Stimulated activated naive CD8-positive, alpha-beta T cell treated with anti-CD3 and anti-CD28 coated beads, Interleukin-15, Interleukin-2, amounts not matched to agents 100 ng/mL and 50 ng/mL, for 24 hours (primary cell): ENCODE measurements around the gene FSTL4.
"Not testable (repeated sequence)": the region's sequence is repeated elsewhere in the genome, so short reads cannot be mapped to it uniquely, and the experiment has no call there.

ENCODE experiments used
- H3K27ac Mint-ChIP-seq: one replicate; pipeline ENCODE4 v1.8.0; 2021; ENCODE audit warnings: mild to moderate bottlenecking, mixed read lengths
- H3K27me3 Mint-ChIP-seq: one replicate; pipeline ENCODE4 v1.8.0; 2021; ENCODE audit warnings: mixed read lengths
- H3K36me3 Mint-ChIP-seq: one replicate; pipeline ENCODE4 v1.8.0; 2021; ENCODE audit warnings: low read depth, mixed read lengths
- H3K4me1 Mint-ChIP-seq: one replicate; pipeline ENCODE4 v1.8.0; 2021; ENCODE audit warnings: low read depth, mixed read lengths
- H3K4me3 Mint-ChIP-seq: one replicate; pipeline ENCODE4 v1.8.0; 2021; ENCODE audit warnings: mild to moderate bottlenecking, mixed read lengths
- H3K9me3 Mint-ChIP-seq: one replicate; pipeline ENCODE4 v1.8.0; 2021; ENCODE audit warnings: mixed read lengths

FSTL4 gene

GRCh38 chr5:133405275-133406034 lies 206.9 kb downstream of the FSTL4 start:
- no peak overlapping the region for H3K27ac Mint-ChIP-seq
- no peaks in the 10 kb centered on the region for H3K36me3 Mint-ChIP-seq
- no peaks in the 10 kb centered on the region for H3K4me1 Mint-ChIP-seq

DNA sequence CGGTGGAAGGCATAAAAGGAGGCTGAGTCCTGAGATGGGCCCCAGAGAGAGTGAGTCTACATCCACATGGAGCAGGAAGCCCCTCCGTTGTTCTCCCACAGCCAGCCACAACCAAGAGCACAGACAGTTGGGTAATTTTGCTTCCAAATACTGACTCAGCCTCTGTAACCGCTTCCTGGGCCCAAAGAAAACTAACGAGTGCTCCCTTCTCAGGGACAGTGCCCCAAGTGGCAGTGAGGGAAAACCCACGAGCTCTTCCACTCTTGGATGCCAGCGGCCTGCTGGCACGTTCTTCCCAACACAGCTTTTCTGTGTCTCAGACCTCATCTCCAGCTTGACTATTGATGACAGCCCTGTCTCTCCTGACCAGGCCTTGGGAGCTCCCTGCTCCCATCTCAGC lies 207.6 kb downstream of the FSTL4 start:
- Mint-ChIP-seq H3K36me3 (no peaks in the 10 kb centered on the region), H3K4me1 (peaks cover 5% of the 10 kb centered on the region), H3K27me3 (peaks cover 5% of the 10 kb centered on the region), H3K9me3 (no peaks in the 10 kb centered on the region), H3K27ac (no peak overlapping the region), H3K4me3 (no peak overlapping the region)

More at GRCh38 chr5:133405275-133406034, 206.9 kb downstream of the FSTL4 start:
- Mint-ChIP-seq H3K4me3 (no peak overlapping the region), H3K27me3 (peaks cover 11% of the 10 kb centered on the region), H3K9me3 (no peaks in the 10 kb centered on the region)

GRCh38 chr5:133403741-133404364 lies 208.5 kb downstream of the FSTL4 start:
- Mint-ChIP-seq H3K4me1 (peaks cover 13% of the 10 kb centered on the region), H3K27me3 (peaks cover 5% of the 10 kb centered on the region), H3K27ac (no peak overlapping the region), H3K4me3 (no peak overlapping the region), H3K36me3 (no peaks in the 10 kb centered on the region), H3K9me3 (no peaks in the 10 kb centered on the region)

- no peak overlapping the region for H3K27ac Mint-ChIP-seq
Observed at GRCh38 chr5:133402775-133403174, 209.6 kb downstream of the FSTL4 start.

DNA sequence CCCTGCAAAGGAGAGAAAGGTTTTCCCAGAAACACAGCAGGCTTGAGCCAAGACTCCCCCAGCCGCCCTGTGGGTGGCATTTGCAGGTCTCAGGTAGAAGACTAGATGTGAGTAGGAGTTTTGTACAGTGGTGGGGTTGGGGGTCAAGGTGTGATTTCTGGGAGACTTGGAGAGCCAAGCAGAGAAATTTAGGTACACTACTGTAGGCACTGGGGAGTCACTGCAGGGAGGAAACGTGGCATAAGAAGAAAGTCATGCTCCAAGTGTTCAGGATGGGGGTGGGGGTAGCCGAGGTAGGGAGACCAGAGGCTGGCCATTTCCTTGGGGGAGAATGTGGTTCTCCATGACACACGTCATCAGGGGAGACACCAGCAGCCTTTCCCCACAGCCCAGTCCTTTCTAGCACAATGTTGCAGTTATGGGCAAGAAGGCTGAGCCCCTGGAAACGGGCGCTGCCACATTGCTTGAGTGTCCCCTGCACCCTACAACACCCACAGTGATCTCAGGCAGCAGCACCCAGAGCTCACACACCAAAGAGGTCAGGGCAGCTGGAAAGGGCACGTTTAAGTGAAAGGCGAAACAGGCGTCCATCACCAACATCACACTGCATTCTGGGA lies 210.5 kb downstream of the FSTL4 start:
- no peaks in the 10 kb centered on the region for H3K9me3 Mint-ChIP-seq
- no peak overlapping the region for H3K27ac Mint-ChIP-seq
- H3K4me1 Mint-ChIP-seq = peaks cover 33% of the 10 kb centered on the region
- no peaks in the 10 kb centered on the region for H3K36me3 Mint-ChIP-seq
- peaks cover 5% of the 10 kb centered on the region for H3K27me3 Mint-ChIP-seq
- no peak overlapping the region for H3K4me3 Mint-ChIP-seq

More at GRCh38 chr5:133402775-133403174, 209.6 kb downstream of the FSTL4 start:
- Mint-ChIP-seq H3K4me3 (no peak overlapping the region), H3K4me1 (peaks cover 24% of the 10 kb centered on the region), H3K9me3 (no peaks in the 10 kb centered on the region), H3K27me3 (peaks cover 5% of the 10 kb centered on the region), H3K36me3 (no peaks in the 10 kb centered on the region)

GRCh38 chr5:133400831-133401351 lies 211.4 kb downstream of the FSTL4 start:
- H3K36me3 Mint-ChIP-seq = no peaks in the 10 kb centered on the region

GRCh38 chr5:133400120-133400519 lies 212.2 kb downstream of the FSTL4 start:
- Mint-ChIP-seq H3K9me3 (peaks cover 6% of the 10 kb centered on the region), H3K4me3 (no peak overlapping the region), H3K27ac (peak overlapping the region; percentile 5)

More at GRCh38 chr5:133400831-133401351, 211.4 kb downstream of the FSTL4 start:
- no peak overlapping the region for H3K4me3 Mint-ChIP-seq
- no peak overlapping the region for H3K27ac Mint-ChIP-seq
- H3K27me3 Mint-ChIP-seq = peaks cover 5% of the 10 kb centered on the region
- no peaks in the 10 kb centered on the region for H3K9me3 Mint-ChIP-seq
- H3K4me1 Mint-ChIP-seq = peaks cover 43% of the 10 kb centered on the region

GRCh38 chr5:133399247-133399891 lies 213.0 kb downstream of the FSTL4 start:
- Mint-ChIP-seq H3K4me3 (no peak overlapping the region), H3K27me3 (peaks cover 8% of the 10 kb centered on the region), H3K36me3 (peaks cover 7% of the 10 kb centered on the region), H3K9me3 (peaks cover 7% of the 10 kb centered on the region), H3K4me1 (peaks cover 47% of the 10 kb centered on the region), H3K27ac (no peak overlapping the region)

More at GRCh38 chr5:133400120-133400519, 212.2 kb downstream of the FSTL4 start:
- Mint-ChIP-seq H3K4me1 (peaks cover 47% of the 10 kb centered on the region), H3K36me3 (peaks cover 6% of the 10 kb centered on the region), H3K27me3 (peaks cover 8% of the 10 kb centered on the region)

GRCh38 chr5:133398646-133399101 lies 213.7 kb downstream of the FSTL4 start:
- H3K4me1 Mint-ChIP-seq = peaks cover 47% of the 10 kb centered on the region
- H3K36me3 Mint-ChIP-seq = peaks cover 7% of the 10 kb centered on the region
- peaks cover 8% of the 10 kb centered on the region for H3K27me3 Mint-ChIP-seq
- H3K4me3 Mint-ChIP-seq = peak overlapping the region; percentile 32
- peaks cover 7% of the 10 kb centered on the region for H3K9me3 Mint-ChIP-seq
- H3K27ac Mint-ChIP-seq = peak overlapping the region; percentile 50

GRCh38 chr5:133397990-133398645 lies 214.2 kb downstream of the FSTL4 start:
- peak overlapping the region; percentile 50 for H3K27ac Mint-ChIP-seq
- H3K27me3 Mint-ChIP-seq = peaks cover 8% of the 10 kb centered on the region
- H3K36me3 Mint-ChIP-seq = peaks cover 7% of the 10 kb centered on the region
- peak overlapping the region; percentile 32 for H3K4me3 Mint-ChIP-seq
- peaks cover 7% of the 10 kb centered on the region for H3K9me3 Mint-ChIP-seq
- H3K4me1 Mint-ChIP-seq = peaks cover 47% of the 10 kb centered on the region

- Mint-ChIP-seq H3K9me3 (peaks cover 7% of the 10 kb centered on the region), H3K27ac (no peak overlapping the region), H3K4me3 (no peak overlapping the region), H3K27me3 (peaks cover 8% of the 10 kb centered on the region), H3K36me3 (peaks cover 7% of the 10 kb centered on the region), H3K4me1 (peaks cover 47% of the 10 kb centered on the region)
Observed at GRCh38 chr5:133397348-133397747, 215.0 kb downstream of the FSTL4 start.

GRCh38 chr5:133396814-133397213 lies 215.5 kb downstream of the FSTL4 start:
- Mint-ChIP-seq H3K4me1 (peaks cover 47% of the 10 kb centered on the region), H3K27ac (peak overlapping the region; percentile 29), H3K4me3 (no peak overlapping the region), H3K36me3 (peaks cover 7% of the 10 kb centered on the region), H3K9me3 (peaks cover 7% of the 10 kb centered on the region), H3K27me3 (peaks cover 8% of the 10 kb centered on the region)

GRCh38 chr5:133396187-133396741 lies 216.1 kb downstream of the FSTL4 start:
- Mint-ChIP-seq H3K36me3 (peaks cover 7% of the 10 kb centered on the region), H3K4me1 (peaks cover 47% of the 10 kb centered on the region), H3K27me3 (peaks cover 4% of the 10 kb centered on the region), H3K4me3 (no peak overlapping the region), H3K9me3 (peaks cover 7% of the 10 kb centered on the region), H3K27ac (peak overlapping the region; percentile 29)

- not testable (repeated sequence) for H3K4me3 Mint-ChIP-seq, H3K27ac Mint-ChIP-seq, H3K9me3 Mint-ChIP-seq, H3K36me3 Mint-ChIP-seq, H3K27me3 Mint-ChIP-seq
- H3K4me1 Mint-ChIP-seq = peaks cover 47% of the 10 kb centered on the region
Observed at GRCh38 chr5:133395207-133395606, 217.1 kb downstream of the FSTL4 start.
